Measurements from ENCODE around the gene OR1A1.
"Not testable (repeated sequence)": the region's sequence is repeated elsewhere in the genome, so short reads cannot be mapped to it uniquely, and the experiment has no call there.

DNA sequence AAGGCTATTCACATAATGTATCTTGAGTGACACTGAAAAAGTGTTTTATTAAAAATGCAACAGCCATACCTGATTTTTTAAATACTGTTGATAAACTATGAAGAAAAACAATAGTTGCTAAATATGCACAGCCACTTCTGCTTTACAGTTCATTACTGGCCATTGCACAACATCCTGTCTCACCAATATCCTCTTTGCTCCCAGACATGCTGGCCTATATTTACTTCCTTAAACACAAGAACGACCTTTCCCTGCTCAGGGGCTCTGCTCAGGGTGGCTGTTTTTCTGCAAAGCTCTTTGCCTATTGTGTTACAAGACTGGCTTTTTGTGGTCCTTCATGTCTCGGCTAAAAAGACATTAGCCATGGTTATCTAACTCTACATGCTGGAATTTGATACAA, 31.2 kb downstream of the OR1A1 start:
- TF ChIP-seq, protein P1, sequence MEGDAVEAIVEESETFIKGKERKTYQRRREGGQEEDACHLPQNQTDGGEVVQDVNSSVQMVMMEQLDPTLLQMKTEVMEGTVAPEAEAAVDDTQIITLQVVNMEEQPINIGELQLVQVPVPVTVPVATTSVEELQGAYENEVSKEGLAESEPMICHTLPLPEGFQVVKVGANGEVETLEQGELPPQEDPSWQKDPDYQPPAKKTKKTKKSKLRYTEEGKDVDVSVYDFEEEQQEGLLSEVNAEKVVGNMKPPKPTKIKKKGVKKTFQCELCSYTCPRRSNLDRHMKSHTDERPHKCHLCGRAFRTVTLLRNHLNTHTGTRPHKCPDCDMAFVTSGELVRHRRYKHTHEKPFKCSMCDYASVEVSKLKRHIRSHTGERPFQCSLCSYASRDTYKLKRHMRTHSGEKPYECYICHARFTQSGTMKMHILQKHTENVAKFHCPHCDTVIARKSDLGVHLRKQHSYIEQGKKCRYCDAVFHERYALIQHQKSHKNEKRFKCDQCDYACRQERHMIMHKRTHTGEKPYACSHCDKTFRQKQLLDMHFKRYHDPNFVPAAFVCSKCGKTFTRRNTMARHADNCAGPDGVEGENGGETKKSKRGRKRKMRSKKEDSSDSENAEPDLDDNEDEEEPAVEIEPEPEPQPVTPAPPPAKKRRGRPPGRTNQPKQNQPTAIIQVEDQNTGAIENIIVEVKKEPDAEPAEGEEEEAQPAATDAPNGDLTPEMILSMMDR (IDR thresholded peaks at IDR 0.05; ENCODE audit: borderline replicate concordance, extremely low read depth, low read length, poor library complexity, severe bottlenecking): not testable (repeated sequence)
- TF ChIP-seq EZH2 (IDR thresholded peaks at IDR 0.05; ENCODE audit: borderline replicate concordance, low read depth, low read length, severe bottlenecking): not testable (repeated sequence)
